ENCODE measurements around the gene AIFM3.
"Not testable (repeated sequence)": the region's sequence is repeated elsewhere in the genome, so short reads cannot be mapped to it uniquely, and the experiment has no call there.

The AIFM3 gene

GRCh38 chr22:20940904-20941385 lies 26.1 kb upstream of the AIFM3 start:
- no peak for DNase-seq

GRCh38 chr22:20942203-20942902 lies 24.7 kb upstream of the AIFM3 start:
- not testable (repeated sequence) for DNase-seq

GRCh38 chr22:20943104-20943933 lies 23.7 kb upstream of the AIFM3 start:
- no peak for DNase-seq

- no peak for DNase-seq
These were observed 23.0 kb upstream of the AIFM3 start for GRCh38 chr22:20944042-20944441.

GRCh38 chr22:20945578-20945934 lies 21.5 kb upstream of the AIFM3 start:
- DNase-seq = no peak

GRCh38 chr22:20946080-20946986 lies 20.7 kb upstream of the AIFM3 start:
- DNase-seq = no peak

- DNase-seq = no peak
These were observed 20.1 kb upstream of the AIFM3 start for GRCh38 chr22:20946991-20947390.

GRCh38 chr22:20948450-20948849 lies 18.6 kb upstream of the AIFM3 start:
- no peak for DNase-seq

GRCh38 chr22:20948989-20949388 lies 18.1 kb upstream of the AIFM3 start:
- DNase-seq = no peak

GRCh38 chr22:20949698-20950183 lies 17.3 kb upstream of the AIFM3 start:
- no peak for DNase-seq

- no peak for DNase-seq
These were observed 15.7 kb upstream of the AIFM3 start for GRCh38 chr22:20951151-20951931.

- DNase-seq = no peak
These were observed 15.1 kb upstream of the AIFM3 start for GRCh38 chr22:20951932-20952380.

- no peak for DNase-seq
These were observed 14.3 kb upstream of the AIFM3 start for GRCh38 chr22:20952544-20953341.

GRCh38 chr22:20953342-20953608 lies 13.8 kb upstream of the AIFM3 start:
- no peak for DNase-seq

GRCh38 chr22:20953668-20954500 lies 13.2 kb upstream of the AIFM3 start:
- no peak for DNase-seq

GRCh38 chr22:20955548-20955947 lies 11.5 kb upstream of the AIFM3 start:
- DNase-seq = no peak

- DNase-seq = no peak
These were observed 10.6 kb upstream of the AIFM3 start for GRCh38 chr22:20956258-20957101.

- DNase-seq = peak in 1 of 56 donors; percentile 34
These were observed 9.9 kb upstream of the AIFM3 start for GRCh38 chr22:20957102-20957682.

Measured in nucleus accumbens (tissue), 56 donors.